Type B pancreatic cell (in vitro differentiated cells): ENCODE measurements around the gene PHF12. TPM values are rescaled to one million over a fixed set of nuclear protein-coding genes. Genes with fewer than 3 reads are reported as not detected.

Source experiments
- DNase-seq: peaks from one replicate; pipeline ENCODE4 v3.0.0; 2021; ENCODE audit warnings: mixed read lengths; ENCODE audit not compliant: unreplicated experiment; ENCODE audit errors: extremely low spot score
- H3K27ac Mint-ChIP-seq: 2 replicates; pipeline ENCODE4 v1.8.0; 2021; ENCODE audit warnings: mild to moderate bottlenecking, mixed read lengths
- H3K27me3 Mint-ChIP-seq: 2 replicates; pipeline ENCODE4 v1.8.0; 2021; ENCODE audit warnings: mixed read lengths
- H3K36me3 Mint-ChIP-seq: 2 replicates; pipeline ENCODE4 v1.8.0; 2021; ENCODE audit warnings: mixed read lengths
- H3K4me1 Mint-ChIP-seq: one replicate; pipeline ENCODE4 v1.8.0; 2021; ENCODE audit warnings: mixed read lengths; ENCODE audit not compliant: unreplicated experiment
- H3K4me3 Mint-ChIP-seq: 2 replicates; pipeline ENCODE4 v1.8.0; 2021; ENCODE audit warnings: mild to moderate bottlenecking, mixed read lengths
- H3K9me3 Mint-ChIP-seq: 2 replicates; pipeline ENCODE4 v1.8.0; 2021; ENCODE audit warnings: mixed read lengths
- CTCF ChIP-seq: fragments of 200-600 bp; sonication (generic); conservative IDR thresholded peaks from 2 replicates; pipeline ENCODE4 v1.5.0; 2021; ENCODE audit warnings: antibody characterized with exemption, mild to moderate bottlenecking
- total RNA-seq: library from RNA; stranded (reverse); gene quantifications from 2 replicates; pipeline ENCODE4 v1.2.1, GENCODE V29; 2021; ENCODE audit warnings: low replicate concordance

Gene PHF12
- total RNA-seq, 1 donor from 2014 or later, result 58.0 TPM

GRCh38 chr17:28882154-28882895 lies 69.0 kb downstream of the PHF12 start:
- Mint-ChIP-seq H3K4me3 (no peak overlapping the region), H3K27me3 (no peaks in the 10 kb centered on the region), H3K9me3 (no peaks in the 10 kb centered on the region), H3K4me1 (no peaks in the 10 kb centered on the region), H3K36me3 (peaks cover 9% of the 10 kb centered on the region), H3K27ac (no peak overlapping the region)
- no peak for TF ChIP-seq CTCF
- DNase-seq, result no peak

GRCh38 chr17:28881533-28882056 lies 69.7 kb downstream of the PHF12 start:
- no peak for DNase-seq
- TF ChIP-seq CTCF, result no peak
- H3K36me3 Mint-ChIP-seq, result peaks cover 9% of the 10 kb centered on the region
- no peaks in the 10 kb centered on the region for H3K9me3 Mint-ChIP-seq
- H3K4me3 Mint-ChIP-seq, result no peak overlapping the region
- H3K27me3 Mint-ChIP-seq, result no peaks in the 10 kb centered on the region
- H3K27ac Mint-ChIP-seq, result no peak overlapping the region
- H3K4me1 Mint-ChIP-seq, result no peaks in the 10 kb centered on the region

- no peaks in the 10 kb centered on the region for H3K27me3 Mint-ChIP-seq
- H3K27ac Mint-ChIP-seq, result no peak overlapping the region
Measured at GRCh38 chr17:28880572-28880945, 70.8 kb downstream of the PHF12 start.

GRCh38 chr17:28879886-28880571 lies 71.3 kb downstream of the PHF12 start:
- DNase-seq, result no peak
- H3K27me3 Mint-ChIP-seq, result no peaks in the 10 kb centered on the region
- no peak for TF ChIP-seq CTCF
- no peaks in the 10 kb centered on the region for H3K4me1 Mint-ChIP-seq
- H3K27ac Mint-ChIP-seq, result no peak overlapping the region
- peaks cover 9% of the 10 kb centered on the region for H3K36me3 Mint-ChIP-seq
- H3K9me3 Mint-ChIP-seq, result no peaks in the 10 kb centered on the region
- H3K4me3 Mint-ChIP-seq, result no peak overlapping the region

More at GRCh38 chr17:28880572-28880945, 70.8 kb downstream of the PHF12 start:
- no peaks in the 10 kb centered on the region for H3K4me1 Mint-ChIP-seq
- no peak overlapping the region for H3K4me3 Mint-ChIP-seq
- TF ChIP-seq CTCF, result no peak
- no peaks in the 10 kb centered on the region for H3K9me3 Mint-ChIP-seq
- peaks cover 9% of the 10 kb centered on the region for H3K36me3 Mint-ChIP-seq
- no peak for DNase-seq

GRCh38 chr17:28878981-28879380 lies 72.3 kb downstream of the PHF12 start:
- no peaks in the 10 kb centered on the region for H3K27me3 Mint-ChIP-seq
- no peaks in the 10 kb centered on the region for H3K4me1 Mint-ChIP-seq
- no peaks in the 10 kb centered on the region for H3K9me3 Mint-ChIP-seq
- H3K36me3 Mint-ChIP-seq, result peaks cover 9% of the 10 kb centered on the region
- DNase-seq, result no peak
- H3K4me3 Mint-ChIP-seq, result no peak overlapping the region
- peak; percentile 60 for TF ChIP-seq CTCF
- no peak overlapping the region for H3K27ac Mint-ChIP-seq
